T-cell (primary cell): ENCODE results near the gene KCNK3. TPM values are rescaled to one million over a fixed set of nuclear protein-coding genes. Genes with fewer than 3 reads are reported as not detected.

Experiments
- ATAC-seq, 4 experiments: fragments of 200-7000 bp in 3 of 4; fragments of 150-1000 bp in 1 of 4; cut with Tn5 transposase; replicated peaks in 1 of 4; 1 replicate in 3 of 4; 2 replicates in 1 of 4; pipeline ENCODE4 v1.10.0; 2021; ENCODE audit warnings: moderate library complexity in 3 of 4, mild to moderate bottlenecking in 2 of 4, moderate number of reproducible peaks in 1 of 4
- CTCF ChIA-PET, 2 donors: fragments of 300-600 bp; sonication (Branson Sonifier 250); formaldehyde crosslinking; loops; one replicate each; lab custom pipeline; 2022; ENCODE audit warnings: antibody characterized with exemption in 2 of 2; lab: Charles Lee
- POLR2A ChIA-PET, 2 donors: fragments of 300-600 bp; sonication (Branson Sonifier 250); formaldehyde crosslinking; loops; one replicate each; lab custom pipeline; 2022; ENCODE audit warnings: antibody characterized with exemption in 2 of 2; lab: Charles Lee
- DNase-seq, 35 experiments: peaks; one replicate each; pipeline versions ENCODE4 v3.0.0 to v3.0.0-alpha.2; 2013 to 2023
- H3K27ac ChIP-seq: one replicate; pipeline ENCODE4 v1.5.1; 2013; ENCODE audit warnings: low read length
- H3K27me3 ChIP-seq, 2 experiments: replicated peaks in 1 of 2; 1 replicate in 1 of 2; 2 replicates in 1 of 2; pipeline versions ENCODE4 v1.6.1 to v1.7.0; 2013; ENCODE audit warnings: low read length in 1 of 2, mixed read lengths in 1 of 2; ENCODE audit not compliant: control insufficient read depth in 2 of 2, insufficient read depth in 2 of 2; ENCODE audit errors: extremely low read depth in 1 of 2
- H3K36me3 ChIP-seq, 2 donors: 1 replicate in 1 of 2; 2 replicates in 1 of 2; pipeline versions ENCODE4 v1.6.1 to v1.7.0; 2013; ENCODE audit warnings: low read length in 1 of 2; ENCODE audit not compliant: control insufficient read depth in 2 of 2, insufficient read depth in 1 of 2; ENCODE audit errors: extremely low read depth in 1 of 2
- H3K4me1 ChIP-seq, 2 experiments: 1 replicate in 1 of 2; 2 replicates in 1 of 2; pipeline versions ENCODE4 v1.6.1 to v1.7.0; 2013; ENCODE audit warnings: low read length in 2 of 2, mixed read lengths in 1 of 2; ENCODE audit not compliant: insufficient read depth in 2 of 2, control insufficient read depth in 1 of 2; ENCODE audit errors: extremely low read depth in 1 of 2
- H3K4me3 ChIP-seq, 2 donors: 1 replicate in 1 of 2; 2 replicates in 1 of 2; pipeline versions ENCODE4 v1.5.1 to v1.7.0; 2013; ENCODE audit warnings: mild to moderate bottlenecking in 2 of 2, low read length in 1 of 2, moderate library complexity in 1 of 2; ENCODE audit not compliant: control insufficient read depth in 1 of 2; ENCODE audit errors: extremely low read depth in 1 of 2
- H3K9me3 ChIP-seq: 2 replicates; pipeline ENCODE4 v1.7.0; 2013
- H3K27ac Mint-ChIP-seq, 2 donors: one replicate each; pipeline ENCODE4 v1.8.0; 2020 to 2021; ENCODE audit warnings: mild to moderate bottlenecking in 2 of 2, mixed read lengths in 2 of 2
- H3K27me3 Mint-ChIP-seq, 2 donors: one replicate each; pipeline ENCODE4 v1.8.0; 2021 to 2022; ENCODE audit warnings: mixed read lengths in 2 of 2
- H3K36me3 Mint-ChIP-seq: one replicate; pipeline ENCODE4 v1.8.0; 2021; ENCODE audit warnings: mixed read lengths
- H3K4me1 Mint-ChIP-seq, 3 donors: one replicate each; pipeline ENCODE4 v1.8.0; 2020 to 2022; ENCODE audit warnings: mixed read lengths in 3 of 3, mild to moderate bottlenecking in 1 of 3
- H3K4me3 Mint-ChIP-seq, 3 donors: one replicate each; pipeline ENCODE4 v1.8.0; 2020 to 2022; ENCODE audit warnings: mild to moderate bottlenecking in 3 of 3, mixed read lengths in 3 of 3, moderate library complexity in 3 of 3
- H3K9me3 Mint-ChIP-seq, 3 donors: one replicate each; pipeline ENCODE4 v1.8.0; 2020 to 2022; ENCODE audit warnings: mixed read lengths in 3 of 3
- whole genome bisulfite sequencing: methylation state at CpG from one replicate; pipeline ENCODE4 v1.1.5; 2013; ENCODE audit warnings: missing lambda C conversion rate; ENCODE audit not compliant: insufficient coverage; 5-methylcytosine and 5-hydroxymethylcytosine counted together
- total RNA-seq, 35 experiments: library from RNA in 6 of 35; stranded (reverse) in 6 of 35; fragments of 120-200 nt in 1 of 35; gene quantifications; one replicate each; pipeline versions ENCODE4 v1.2.1 to v1.2.4 and lab custom pipeline; 2013 to 2026

KCNK3 gene
- total RNA-seq (under 1 TPM in 3 of 5 donors, not detected in 2; 0.23 to 0.35 (median 0.26) TPM), total RNA-seq (lab: John Stamatoyannopoulos, UW) (0 to 0.12 (median 0) reads per million in 29 experiments)
- total RNA-seq (2013): 0.06 TPM

- ChIA-PET POLR2A (no interaction called here), CTCF (no interaction called here)
- Mint-ChIP-seq H3K4me1 (peaks cover 6 to 11% (median 9%) of the 10 kb centered on the region in 3 donors), H3K27ac (no peak within 1 kb of the TSS), H3K36me3 (no peaks in the 10 kb centered on the region), H3K27me3 (peaks cover 57 to 81% of the 10 kb centered on the region in 2 donors), H3K9me3 (no peaks in the 10 kb centered on the region), H3K4me3 (peak within 1 kb of the TSS; percentile 3 to 56 (median 37))
- Histone ChIP-seq H3K4me1 (peaks cover 0 to 11% of the 10 kb centered on the region in 2 experiments), H3K27ac (no peak within 1 kb of the TSS), H3K36me3 (no peaks in the 10 kb centered on the region), H3K4me3 (peak within 1 kb of the TSS in 1 of 2 donors; percentile 19), H3K9me3 (no peaks in the 10 kb centered on the region), H3K27me3 (peaks cover 14 to 75% of the 10 kb centered on the region in 2 experiments)
- WGBS: 1% methylated on average over 34 of the region's 64 CpGs
- ATAC-seq: peak; percentile 84 to 95 (median 86)
- peak in 29 of 35 experiments; percentile 3 to 64 (median 32) for DNase-seq
Observed at GRCh38 chr2:26692279-26692896, at the start of gene KCNK3. KCNK3 (plus strand) TSS chr2:26692722; CDS start chr2:26692876, 154 bp downstream.

GRCh38 chr2:26644188-26644835 lies 48.2 kb upstream of the KCNK3 start:
- WGBS: no CpG with 5 or more reads among the region's 13 CpGs

GRCh38 chr2:26645762-26646161 lies 46.8 kb upstream of the KCNK3 start:
- ChIA-PET POLR2A (interaction anchor here in 1 of 2 donors (0.6 kb wide), 1 partner anchor 935 kb away, joined by 3 read pairs; no protein-coding TSS in a partner anchor), CTCF (no interaction called here)
- no peak overlapping the region for H3K4me3 Mint-ChIP-seq
- H3K27ac ChIP-seq: no peak overlapping the region
- no peaks in the 10 kb centered on the region for H3K9me3 Mint-ChIP-seq
- H3K4me1 Mint-ChIP-seq: no peaks in the 10 kb centered on the region
- WGBS: 80% methylated on average over 5 of the region's 10 CpGs
- no peak for ATAC-seq
- H3K27me3 ChIP-seq: peaks cover 0 to 57% of the 10 kb centered on the region in 2 experiments
- DNase-seq: no peak
- no peaks in the 10 kb centered on the region for H3K36me3 Mint-ChIP-seq
- H3K4me1 ChIP-seq: no peaks in the 10 kb centered on the region
- H3K36me3 ChIP-seq: no peaks in the 10 kb centered on the region
- H3K27ac Mint-ChIP-seq: no peak overlapping the region
- no peaks in the 10 kb centered on the region for H3K9me3 ChIP-seq
- no peak overlapping the region for H3K4me3 ChIP-seq
- H3K27me3 Mint-ChIP-seq: peaks cover 41 to 49% of the 10 kb centered on the region in 2 donors

More at GRCh38 chr2:26644188-26644835, 48.2 kb upstream of the KCNK3 start:
- POLR2A ChIA-PET: no interaction called here
- no peak for ATAC-seq
- CTCF ChIA-PET: no interaction called here
- H3K36me3 Mint-ChIP-seq: no peaks in the 10 kb centered on the region
- Histone ChIP-seq H3K4me3 (no peak overlapping the region), H3K27me3 (peaks cover 0 to 55% of the 10 kb centered on the region in 2 experiments), H3K36me3 (no peaks in the 10 kb centered on the region), H3K27ac (no peak overlapping the region), H3K9me3 (no peaks in the 10 kb centered on the region), H3K4me1 (no peaks in the 10 kb centered on the region)
- peaks cover 38 to 58% of the 10 kb centered on the region in 2 donors for H3K27me3 Mint-ChIP-seq
- H3K4me3 Mint-ChIP-seq: no peak overlapping the region
- H3K27ac Mint-ChIP-seq: no peak overlapping the region
- no peaks in the 10 kb centered on the region for H3K9me3 Mint-ChIP-seq
- no peak for DNase-seq
- no peaks in the 10 kb centered on the region for H3K4me1 Mint-ChIP-seq

- POLR2A ChIA-PET: no interaction called here
- WGBS: 79% methylated on average over 3 of the region's 6 CpGs
- Mint-ChIP-seq H3K4me3 (no peak overlapping the region), H3K9me3 (no peaks in the 10 kb centered on the region), H3K27ac (no peak overlapping the region), H3K27me3 (peaks cover 36 to 40% of the 10 kb centered on the region in 2 donors), H3K4me1 (no peaks in the 10 kb centered on the region), H3K36me3 (no peaks in the 10 kb centered on the region)
- no peaks in the 10 kb centered on the region for H3K9me3 ChIP-seq
- H3K27me3 ChIP-seq: peaks cover 0 to 51% of the 10 kb centered on the region in 2 experiments
- DNase-seq (no peak), ATAC-seq (no peak)
- H3K4me3 ChIP-seq: no peak overlapping the region
- CTCF ChIA-PET: no interaction called here
- no peaks in the 10 kb centered on the region for H3K4me1 ChIP-seq
- no peak overlapping the region for H3K27ac ChIP-seq
- H3K36me3 ChIP-seq: no peaks in the 10 kb centered on the region
Observed at GRCh38 chr2:26646986-26647672, 45.4 kb upstream of the KCNK3 start.

- ChIA-PET POLR2A (no interaction called here), CTCF (no interaction called here)
- Histone ChIP-seq H3K4me1 (no peaks in the 10 kb centered on the region), H3K36me3 (no peaks in the 10 kb centered on the region), H3K4me3 (no peak overlapping the region), H3K27me3 (peaks cover 0 to 44% of the 10 kb centered on the region in 2 experiments), H3K27ac (no peak overlapping the region), H3K9me3 (no peaks in the 10 kb centered on the region)
- WGBS: 86% methylated on average over 1 of the region's 3 CpGs
- Mint-ChIP-seq H3K4me1 (no peaks in the 10 kb centered on the region), H3K36me3 (no peaks in the 10 kb centered on the region), H3K27me3 (peaks cover 32 to 34% of the 10 kb centered on the region in 2 donors), H3K9me3 (no peaks in the 10 kb centered on the region), H3K4me3 (no peak overlapping the region), H3K27ac (no peak overlapping the region)
- DNase-seq: no peak
- no peak for ATAC-seq
Observed at GRCh38 chr2:26647981-26648380, 44.5 kb upstream of the KCNK3 start.

- Mint-ChIP-seq H3K9me3 (no peaks in the 10 kb centered on the region), H3K4me1 (no peaks in the 10 kb centered on the region), H3K27ac (no peak overlapping the region), H3K27me3 (peaks cover 32 to 38% of the 10 kb centered on the region in 2 donors), H3K4me3 (no peak overlapping the region), H3K36me3 (no peaks in the 10 kb centered on the region)
- CTCF ChIA-PET: no interaction called here
- Histone ChIP-seq H3K4me3 (no peak overlapping the region), H3K9me3 (no peaks in the 10 kb centered on the region), H3K4me1 (no peaks in the 10 kb centered on the region), H3K27me3 (peaks cover 0 to 47% of the 10 kb centered on the region in 2 experiments), H3K27ac (no peak overlapping the region), H3K36me3 (no peaks in the 10 kb centered on the region)
- 79% methylated on average over 3 of the region's 6 CpGs for WGBS
- ATAC-seq (no peak), DNase-seq (no peak)
- POLR2A ChIA-PET: no interaction called here
Observed at GRCh38 chr2:26648516-26648915, 44.0 kb upstream of the KCNK3 start.
